Activated CD8-positive, alpha-beta memory T cell treated with anti-CD3 and anti-CD28 coated beads for 24 hours (primary cell): Measurements from ENCODE around the gene GPN2.

Experiments
- DNase-seq: peaks from one replicate; pipeline ENCODE4 v3.0.0-alpha.2; 2020

GPN2 gene

DNA sequence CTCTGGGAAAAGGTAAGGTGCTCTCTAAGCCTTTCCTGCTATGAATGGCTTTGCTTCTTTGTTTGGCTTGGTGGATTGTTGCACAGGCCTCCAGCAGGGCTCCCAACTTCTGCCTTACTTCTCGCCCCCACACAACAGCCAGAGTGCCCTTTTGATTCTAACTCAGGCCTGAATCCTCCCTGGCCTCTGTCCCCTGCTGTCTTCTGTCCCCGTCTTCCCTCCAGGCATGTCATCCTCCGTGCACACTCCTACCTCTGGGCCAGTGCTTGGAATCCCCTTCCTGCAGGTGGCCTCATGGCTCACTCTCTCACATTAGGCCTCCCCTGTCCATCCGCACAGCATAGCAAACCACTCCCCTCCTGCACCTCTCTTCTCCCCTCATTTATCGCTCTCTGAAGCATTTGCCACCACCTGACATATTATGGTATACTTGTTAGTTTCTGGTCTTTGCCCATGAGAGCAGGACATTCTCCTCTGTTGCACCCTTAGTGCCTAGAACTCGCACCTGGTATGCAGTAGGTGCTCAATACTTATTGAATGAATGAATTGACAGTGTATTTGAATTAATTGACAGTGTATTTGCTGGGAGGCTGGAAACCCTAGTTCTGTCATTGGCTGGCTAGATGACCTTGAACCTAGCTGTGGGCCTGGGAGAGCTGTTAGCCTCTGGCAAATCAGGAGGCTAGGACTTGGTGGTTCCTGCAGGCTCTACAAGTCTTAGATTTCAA lies 60.7 kb downstream of the GPN2 start:
- no peak for DNase-seq

DNA sequence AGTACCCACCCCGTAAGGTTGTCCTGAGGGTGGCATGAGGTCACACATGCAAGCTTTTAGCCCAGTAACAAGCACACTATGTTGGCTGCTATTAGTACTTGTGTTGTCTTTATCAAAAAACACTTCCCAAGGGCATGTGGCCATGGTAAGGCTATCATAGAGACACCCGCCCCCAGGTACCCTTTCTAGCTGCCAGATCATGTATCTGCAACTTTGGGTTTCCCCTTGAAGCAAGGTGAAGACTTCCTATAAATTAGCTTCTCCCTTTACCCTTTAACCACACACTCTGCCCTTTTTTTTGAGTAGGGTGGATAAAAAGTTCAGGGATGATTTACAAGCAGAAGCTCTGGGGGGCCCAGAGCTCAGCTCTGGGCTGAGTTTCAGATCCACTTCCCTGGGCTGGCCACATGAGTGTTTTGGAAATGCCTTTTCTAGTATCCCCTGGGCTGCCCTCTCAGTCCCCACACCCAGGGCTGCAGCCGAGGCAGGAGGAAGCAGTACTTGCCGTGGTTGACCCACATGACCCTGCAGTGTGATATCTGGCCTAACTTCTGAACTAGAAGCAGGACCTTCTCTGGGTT lies 61.6 kb downstream of the GPN2 start:
- no peak for DNase-seq

DNA sequence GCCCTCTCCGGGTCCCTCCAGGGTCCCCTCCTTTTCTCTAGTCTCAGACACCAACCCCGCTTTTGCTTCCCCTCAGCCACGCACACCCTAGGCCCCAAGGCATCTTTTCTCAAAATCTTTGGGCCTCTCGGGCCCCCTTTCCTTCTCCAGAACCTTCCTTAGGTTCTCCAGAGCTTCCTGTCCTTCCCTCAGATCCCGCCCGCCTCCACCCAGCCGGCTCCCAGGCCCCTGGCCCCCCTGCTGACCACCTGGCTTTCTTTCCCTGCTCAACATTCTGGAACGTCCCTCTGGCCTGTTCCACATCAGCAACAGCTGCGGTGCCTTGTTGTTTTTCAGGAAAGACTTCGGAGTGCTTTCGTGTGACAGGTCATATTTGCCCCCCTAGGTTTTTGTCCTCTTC lies 62.4 kb downstream of the GPN2 start:
- no peak for DNase-seq

DNA sequence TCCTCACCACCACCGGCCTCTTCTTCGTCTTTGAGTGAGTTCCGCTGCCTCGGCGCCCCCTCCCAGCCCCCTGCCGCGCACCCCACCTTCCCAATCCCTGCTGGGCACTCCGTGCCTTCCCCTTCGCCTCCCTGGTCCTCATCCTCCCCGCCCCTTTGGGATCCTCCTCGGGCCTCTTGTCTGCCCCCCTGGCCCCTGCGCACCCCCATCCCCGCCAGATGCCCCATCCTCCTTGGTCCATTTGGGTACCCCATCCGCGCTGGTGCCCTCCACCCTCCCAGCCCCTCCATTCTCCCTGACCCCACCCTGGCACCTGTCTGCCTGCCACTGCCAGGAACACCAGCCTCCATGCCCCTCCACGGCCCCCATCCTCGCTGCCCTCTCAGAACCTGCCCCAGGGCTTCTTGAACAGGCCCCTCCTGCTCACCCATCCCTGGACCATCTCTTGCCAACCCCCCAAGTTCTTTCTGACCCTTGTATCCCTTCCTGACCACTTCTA lies 62.9 kb downstream of the GPN2 start:
- DNase-seq: peak; percentile 68

DNA sequence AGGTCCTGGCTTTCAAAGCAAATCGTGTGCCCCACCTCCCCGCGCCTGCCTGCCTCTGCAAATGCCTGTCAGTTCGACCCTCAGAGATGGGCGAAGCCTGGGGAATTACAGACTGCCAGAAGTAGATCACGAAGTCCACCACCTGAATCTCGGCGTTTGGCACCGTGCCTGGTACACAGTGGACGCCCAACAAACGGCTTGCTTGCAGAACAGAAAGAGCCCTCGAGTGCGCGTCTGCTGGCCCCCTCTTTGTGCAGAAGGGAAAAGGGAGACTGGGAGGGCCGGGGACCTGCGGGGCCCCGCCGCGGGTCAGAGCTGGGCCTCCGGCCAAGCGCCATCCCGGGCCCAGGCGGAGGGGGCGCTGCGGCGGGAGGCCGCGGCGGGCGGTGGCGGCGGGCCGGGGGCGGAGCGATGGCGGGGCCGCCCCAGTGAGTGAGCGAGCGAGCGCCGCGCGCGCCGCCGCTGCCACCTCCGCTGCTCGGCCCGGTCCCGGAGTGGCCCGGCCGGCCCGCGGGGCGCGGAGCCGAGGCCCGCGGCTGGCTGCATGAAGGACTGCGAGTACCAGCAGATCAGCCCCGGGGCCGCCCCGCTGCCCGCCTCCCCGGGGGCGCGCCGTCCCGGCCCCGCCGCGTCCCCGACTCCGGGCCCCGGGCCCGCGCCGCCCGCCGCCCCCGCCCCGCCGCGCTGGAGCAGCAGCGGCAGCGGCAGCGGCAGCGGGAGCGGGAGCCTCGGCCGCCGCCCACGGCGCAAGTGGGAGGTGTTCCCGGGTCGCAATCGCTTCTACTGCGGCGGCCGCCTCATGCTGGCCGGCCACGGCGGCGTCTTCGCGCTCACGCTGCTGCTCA lies 63.6 kb downstream of the GPN2 start, which contains the start of gene ZDHHC18:
ZDHHC18 (plus strand) TSS at position 428 of the 845 bp plus-strand sequence; CDS start at position 545, 117 bp downstream.
- DNase-seq: peak; percentile 91
